GM21360 (cell line): ENCODE measurements around the gene MYCN.

Experiments used
- ATAC-seq: cut with Tn5 transposase; IDR thresholded peaks from one replicate; pipeline ENCODE4 v1.9.1; 2021; ENCODE audit warnings: mild to moderate bottlenecking, moderate library complexity; ENCODE audit not compliant: unreplicated experiment

Gene MYCN

DNA sequence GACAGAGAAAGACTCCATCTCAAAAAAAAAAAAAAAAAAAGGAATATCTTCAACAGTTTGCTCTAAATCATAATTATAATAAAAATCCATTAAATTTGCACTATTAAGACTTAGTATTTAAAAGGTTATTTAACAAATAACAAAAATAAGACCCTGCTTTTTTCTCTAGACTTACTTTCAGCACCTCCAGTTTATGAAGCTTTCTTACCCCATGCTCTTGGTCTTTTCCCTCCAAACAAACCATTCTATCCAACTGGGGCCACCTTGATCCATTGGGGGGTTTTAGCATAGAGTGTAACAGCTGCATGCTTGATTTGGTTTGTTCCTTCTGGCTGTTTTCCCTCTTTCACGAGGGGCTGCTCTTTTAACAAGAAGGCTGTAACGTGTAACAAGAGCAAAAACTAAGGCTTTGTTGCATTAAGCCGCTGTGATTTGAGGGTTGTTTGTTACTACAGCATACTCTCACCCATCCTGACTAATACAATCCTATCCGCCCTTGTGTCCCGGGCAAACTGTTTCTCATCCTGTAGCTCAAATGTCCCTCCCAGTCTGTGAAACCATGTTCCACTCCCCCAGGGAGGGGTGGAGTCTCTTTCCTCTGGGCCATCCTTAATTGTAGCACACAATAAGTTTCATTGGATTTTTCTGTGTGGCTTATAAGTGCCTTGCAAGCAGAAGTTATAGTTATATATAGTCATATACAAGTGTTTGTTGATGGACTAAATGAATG, 9.6 kb upstream of the MYCN start:
- ATAC-seq: no peak

DNA sequence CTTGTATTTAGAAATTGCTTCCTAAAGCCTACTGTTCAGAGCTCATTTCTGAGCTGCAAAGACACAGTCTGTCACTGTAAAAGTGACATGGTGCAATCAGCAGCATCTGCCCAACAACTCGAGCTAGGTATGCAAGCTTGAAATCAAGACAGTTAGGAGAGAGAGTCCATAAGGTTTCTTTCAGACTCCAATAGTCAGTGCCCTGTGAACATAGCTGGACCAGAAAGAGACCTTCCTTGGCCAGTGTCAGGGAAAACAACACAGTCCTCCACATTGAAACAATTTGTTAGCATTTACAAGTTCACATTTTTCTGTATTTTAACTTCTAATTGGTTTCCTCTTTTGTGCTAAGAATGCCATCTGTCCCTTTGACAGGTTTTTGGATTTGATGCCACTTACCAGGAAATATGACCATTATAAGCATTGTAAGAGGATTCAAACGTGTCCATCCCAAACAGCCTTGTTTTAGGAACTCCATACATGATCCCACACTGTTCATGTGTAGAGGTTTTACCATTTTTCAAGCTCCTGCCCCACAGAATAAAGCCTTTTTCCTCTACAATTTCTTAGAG, 8.9 kb upstream of the MYCN start:
- ATAC-seq: no peak

DNA sequence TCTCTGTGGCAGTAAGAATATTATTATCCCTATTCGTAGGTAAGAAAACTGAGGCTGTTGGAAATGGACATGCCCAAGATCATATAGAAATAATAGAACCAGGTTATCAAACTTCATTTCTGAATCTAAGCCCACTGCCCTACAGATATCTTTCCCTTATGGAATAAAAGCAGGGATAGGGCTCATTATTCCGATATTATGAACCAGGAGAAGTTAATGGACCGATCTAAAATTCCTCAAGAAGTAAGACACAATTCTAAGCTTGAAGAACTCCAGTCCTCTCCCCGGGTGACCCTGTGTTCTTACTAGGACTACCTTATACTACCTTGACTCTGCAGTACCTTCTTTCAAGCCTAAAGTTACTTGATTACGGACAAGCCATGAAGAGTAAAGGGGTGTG, 8.4 kb upstream of the MYCN start:
- ATAC-seq: no peak

DNA sequence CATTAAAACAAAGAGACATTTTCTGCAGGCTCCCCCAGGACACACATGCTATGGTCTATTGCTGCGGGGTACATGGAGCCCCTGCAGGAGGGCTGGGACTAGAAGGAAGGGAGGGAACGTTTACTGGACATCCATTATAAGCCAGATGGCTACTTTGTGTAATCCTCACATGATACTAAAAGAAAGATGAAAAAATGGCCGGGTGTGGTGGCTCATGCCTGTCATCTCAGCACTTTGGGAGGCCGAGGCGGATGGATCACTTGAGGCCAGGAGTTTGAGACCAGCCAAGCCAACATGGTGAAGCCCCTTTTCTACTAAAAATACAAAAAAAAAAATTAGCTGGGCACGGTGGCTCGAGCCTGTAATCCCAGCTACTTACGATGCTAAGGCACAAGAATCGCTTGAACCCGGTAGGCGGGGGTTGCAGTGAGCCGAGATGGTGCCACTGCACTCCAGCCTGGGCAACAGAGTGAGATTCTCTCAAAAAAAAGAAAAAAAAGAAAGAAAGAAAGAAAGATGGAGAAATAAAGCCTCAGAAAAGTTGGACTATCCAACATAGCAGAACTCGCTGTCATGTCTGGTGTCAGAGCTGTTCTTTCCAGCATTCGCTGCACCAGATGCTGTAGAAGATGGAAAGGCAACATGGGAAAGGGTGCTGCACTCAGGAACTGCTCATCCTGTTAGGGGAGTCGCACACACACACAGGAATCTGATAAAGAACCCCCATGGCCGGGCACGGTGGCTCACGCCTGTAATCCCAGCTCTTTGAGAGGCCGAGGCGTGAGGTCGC, 7.8 kb upstream of the MYCN start:
- ATAC-seq: no peak

DNA sequence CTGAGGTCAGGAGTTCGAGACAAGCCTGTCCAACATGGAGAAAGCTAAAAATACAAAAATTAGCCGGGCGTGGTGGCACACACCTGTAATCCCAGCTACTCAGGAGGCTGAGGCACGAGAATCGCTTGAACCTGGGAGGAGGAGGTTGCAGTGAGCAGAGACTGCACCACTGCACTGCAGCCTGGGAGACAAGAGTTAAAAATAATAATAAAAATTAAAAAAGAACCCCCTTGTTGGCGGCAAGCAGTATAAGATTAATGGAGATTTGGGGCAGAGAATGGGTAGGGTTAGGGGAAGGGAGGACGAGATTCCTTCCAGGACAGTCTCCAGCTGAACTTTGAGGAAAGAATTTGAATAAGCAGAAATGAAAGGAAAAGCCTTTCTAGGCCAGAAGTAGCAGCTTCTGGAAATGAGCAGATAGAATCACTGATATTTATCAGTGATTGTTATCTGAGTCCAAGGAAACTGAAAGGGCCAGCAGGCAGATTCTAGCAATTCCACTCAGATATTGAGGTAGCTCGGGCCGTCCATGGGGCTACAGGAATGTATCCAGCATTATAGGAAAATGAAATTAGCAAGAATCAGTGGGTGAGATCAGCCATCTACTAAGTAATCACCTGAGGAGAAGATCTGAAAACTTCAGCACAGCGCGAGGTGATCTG, 7.0 kb upstream of the MYCN start:
- no peak for ATAC-seq

DNA sequence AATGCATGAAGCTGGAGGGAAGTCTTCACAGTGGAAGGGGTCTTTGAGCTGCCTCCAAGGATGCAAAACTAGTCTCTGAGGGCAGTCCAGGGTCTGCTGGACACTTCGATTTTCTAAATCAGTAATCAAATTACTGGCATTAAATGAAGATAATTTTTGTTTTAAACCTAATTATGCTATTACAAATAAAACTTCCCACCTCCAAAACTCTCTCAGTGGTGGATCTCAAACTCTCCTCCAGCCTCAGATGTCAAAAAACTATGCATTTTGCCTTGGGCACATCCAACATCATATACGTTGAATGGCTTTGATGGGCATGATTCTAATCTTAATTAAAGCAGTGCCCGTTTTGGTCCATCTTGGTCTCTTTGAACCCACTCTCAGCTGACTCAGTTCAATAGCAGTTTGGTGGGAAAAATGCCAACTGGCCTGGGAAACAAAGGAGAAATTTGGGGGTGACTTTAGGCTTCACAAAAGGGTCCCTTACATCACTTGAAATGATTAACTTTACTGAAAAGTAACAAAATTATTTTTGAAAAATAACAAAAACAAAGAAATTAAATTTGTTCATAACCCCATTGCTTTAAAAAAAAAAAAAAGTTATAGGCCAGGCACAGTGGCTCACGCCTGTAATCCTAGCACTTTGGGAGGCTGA, 5.9 kb upstream of the MYCN start:
- no peak for ATAC-seq

DNA sequence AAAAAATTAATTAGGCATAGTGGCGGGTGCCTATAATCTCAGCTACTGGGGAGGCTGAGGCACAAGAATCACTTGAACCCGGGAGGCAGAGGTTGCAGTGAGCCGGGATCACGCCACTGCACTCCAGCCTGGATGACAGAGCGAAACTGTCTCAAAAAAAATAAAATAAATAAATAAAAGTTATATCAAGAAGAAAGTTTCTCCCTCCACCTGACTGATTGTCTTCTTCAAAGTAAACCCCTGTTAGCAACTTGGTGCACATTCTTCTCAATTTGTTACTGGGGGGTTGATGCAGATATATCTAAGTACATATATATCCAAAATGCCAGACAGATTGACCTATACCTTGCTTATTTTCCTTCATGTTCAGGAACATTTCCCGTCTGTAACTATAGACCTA, 5.2 kb upstream of the MYCN start:
- no peak for ATAC-seq

DNA sequence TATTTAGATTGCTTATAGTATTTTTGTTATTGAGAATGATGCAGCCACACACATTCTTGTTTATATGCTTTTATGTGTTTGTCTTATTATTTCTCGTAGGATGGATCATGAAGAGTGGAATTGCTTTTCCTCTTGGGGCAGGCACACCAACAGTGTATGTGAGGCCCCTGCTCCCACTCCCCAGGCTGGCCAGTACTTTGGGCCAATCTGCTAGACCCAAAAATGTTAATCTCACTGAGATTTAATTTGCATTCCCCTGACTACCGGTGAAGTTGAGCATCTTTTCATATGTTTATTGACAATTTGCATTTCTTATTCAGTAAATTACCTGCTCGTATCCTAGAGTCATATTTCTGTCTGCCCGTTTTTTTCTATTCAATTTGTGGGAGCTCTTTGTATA, 4.7 kb upstream of the MYCN start:
- no peak for ATAC-seq

DNA sequence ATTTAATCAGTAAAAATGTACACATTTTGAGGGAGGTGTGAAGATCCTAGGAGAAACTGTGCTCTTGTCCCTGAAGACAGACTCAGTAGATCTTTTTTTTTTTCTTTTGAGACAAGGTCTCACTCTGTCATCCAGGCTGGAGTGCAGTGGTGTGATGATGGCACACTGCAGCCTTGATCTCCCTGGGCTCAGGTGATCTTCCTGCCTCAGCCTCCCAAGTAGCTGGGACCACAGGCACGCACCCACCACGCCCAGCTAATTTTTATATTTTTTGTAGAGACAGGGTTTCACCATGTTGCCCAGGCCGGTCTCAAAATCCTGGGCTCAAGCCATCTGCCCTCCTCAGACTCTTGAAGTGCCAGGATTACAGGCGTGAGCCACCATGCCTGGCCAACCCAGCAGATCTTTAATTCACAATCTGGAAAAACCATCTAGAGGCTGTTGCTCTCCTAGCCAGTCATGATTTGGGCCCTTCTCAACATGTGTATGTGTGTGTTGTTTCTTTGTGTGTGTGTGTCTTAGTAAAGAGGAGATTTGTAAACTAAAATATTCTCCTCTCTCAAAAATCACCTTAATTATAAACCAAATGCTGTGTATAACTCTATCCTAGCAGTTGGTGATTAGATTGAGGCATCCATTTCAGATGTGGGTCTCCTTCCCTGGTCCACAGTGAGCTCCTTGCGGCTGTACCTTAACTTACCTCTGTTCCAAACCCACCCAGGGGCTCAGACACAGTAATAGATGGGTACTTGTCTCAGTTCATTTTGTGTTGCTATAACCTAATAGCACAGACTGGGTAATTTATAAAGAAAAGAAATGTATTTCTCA, 3.9 kb upstream of the MYCN start:
- ATAC-seq: no peak

DNA sequence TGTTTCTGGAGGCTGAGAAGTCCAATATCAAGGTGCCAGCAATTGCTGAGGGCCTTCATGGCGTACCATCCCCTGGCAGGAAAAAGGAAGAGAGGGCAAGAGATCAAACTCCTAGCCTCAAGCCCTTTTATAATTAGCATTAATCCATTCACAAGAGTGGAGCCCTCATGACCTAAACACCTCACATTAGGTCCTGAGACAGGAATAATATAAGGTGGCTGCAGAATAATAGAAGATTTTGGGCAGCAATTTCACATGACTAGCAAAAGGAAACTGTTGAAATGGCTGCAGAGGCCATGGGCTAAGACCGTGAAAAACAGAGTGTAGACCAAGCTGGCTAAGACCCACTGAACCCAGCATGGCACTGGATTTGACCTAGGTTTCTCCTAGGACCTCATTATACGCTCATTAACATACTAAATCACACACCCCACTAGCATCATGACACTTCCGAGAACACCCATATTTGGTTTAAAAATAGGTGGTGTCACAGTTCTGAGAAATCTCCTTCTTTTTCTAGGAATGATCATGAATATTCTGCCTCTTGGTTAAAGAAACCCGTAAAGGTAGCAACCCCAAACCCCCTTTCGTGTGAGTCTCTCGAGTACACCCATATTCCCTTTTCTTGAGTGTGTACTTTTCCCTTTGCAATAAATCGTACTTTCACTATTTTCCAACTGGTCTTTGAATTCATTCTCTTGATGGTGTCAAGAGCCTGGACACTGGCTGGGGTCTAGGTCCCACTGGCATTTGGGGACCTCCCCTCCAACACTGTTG, 3.1 kb upstream of the MYCN start:
- no peak for ATAC-seq

DNA sequence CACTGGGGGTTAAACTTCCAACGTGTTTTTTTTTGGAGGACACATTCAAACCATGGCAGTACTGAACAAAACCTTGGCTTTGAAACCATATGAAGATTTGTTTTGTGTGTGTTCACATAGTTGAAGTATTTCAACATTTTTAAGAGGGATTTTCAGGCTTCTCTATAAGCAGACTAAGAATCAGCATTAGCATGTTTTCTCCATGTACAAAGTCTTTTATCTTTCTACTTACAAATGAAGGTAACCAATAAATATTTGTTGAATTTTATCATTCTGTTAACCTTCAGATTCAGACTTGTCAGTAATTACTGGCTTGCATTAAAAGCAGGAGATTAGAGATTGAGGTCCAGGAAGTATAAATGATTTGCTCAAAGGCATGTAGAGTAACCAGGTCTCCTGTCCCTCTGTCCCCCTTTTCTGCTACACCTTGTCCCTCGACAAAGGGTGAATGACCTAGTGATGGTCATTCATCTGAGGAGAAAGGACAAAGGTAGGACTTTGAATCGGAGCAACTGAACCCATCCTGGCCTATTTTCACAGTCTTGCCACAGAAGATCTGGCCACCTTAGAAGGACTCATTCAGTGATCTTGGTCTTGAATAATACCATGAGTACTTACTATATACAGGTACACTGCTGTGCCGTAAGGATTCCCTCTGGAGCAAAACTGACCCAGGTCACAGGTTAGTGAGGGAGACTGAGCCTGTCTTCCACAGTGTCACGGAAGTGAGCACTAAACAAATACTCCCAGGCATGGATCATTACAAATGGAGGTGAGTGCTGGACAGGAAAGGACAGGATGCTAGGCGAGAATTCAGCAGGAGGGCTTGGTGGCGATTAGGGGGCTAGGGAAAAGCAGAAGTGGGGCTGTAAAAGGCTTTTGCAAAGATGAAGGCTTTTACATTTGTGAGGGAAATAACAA, 2.2 kb upstream of the MYCN start:
- ATAC-seq: no peak

DNA sequence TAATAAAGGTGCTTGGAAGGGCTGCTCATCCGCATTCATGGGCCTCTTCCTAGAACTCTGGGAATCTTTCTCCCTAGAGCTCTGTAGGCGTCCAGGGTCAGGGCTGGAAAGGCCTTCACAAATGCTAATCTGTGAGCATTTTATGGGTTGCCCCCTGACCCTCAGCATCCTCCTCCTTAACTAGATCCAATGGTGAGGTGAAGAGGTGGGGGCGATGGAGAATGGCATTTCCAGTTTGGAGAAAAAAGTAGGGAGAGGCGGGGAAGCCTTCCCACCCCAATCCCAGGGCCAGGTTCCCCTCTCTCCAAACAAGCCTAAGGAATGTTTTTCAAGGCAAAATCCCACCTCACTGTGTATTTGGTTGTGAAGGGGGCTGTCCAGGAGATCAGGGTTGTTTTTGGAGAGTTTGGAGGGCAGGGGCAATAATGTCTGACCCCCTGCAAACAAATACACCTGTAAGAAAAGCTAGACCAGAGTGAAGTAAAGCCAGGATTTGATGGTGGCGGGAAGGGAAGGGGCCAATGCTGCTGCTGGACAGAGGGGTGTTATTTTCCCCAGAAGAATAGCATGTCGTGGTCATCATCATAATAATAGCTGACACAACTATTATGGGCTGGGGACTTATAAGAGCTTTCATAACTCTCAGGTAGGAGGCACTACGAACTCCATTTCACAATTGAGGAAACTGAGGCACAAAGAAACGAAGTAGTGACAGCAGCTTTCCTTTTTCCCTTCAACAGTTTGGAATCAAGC, 1.4 kb upstream of the MYCN start:
- ATAC-seq: no peak

DNA sequence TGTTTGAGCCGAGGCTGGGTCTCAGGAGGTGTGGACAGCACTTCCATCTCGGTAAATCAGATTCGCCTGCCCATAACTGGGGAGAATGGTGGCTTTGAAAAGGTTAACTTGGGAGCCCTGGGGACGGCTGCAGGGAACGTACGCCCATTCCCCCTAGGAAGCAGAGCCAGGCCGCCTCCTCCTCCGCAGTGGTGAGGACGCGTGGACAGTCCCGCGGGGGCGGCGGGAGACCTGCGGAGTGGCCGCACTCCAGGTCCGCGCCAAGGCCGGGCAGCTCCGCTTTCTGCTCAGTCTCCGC, 845 bp upstream of the MYCN start:
- ATAC-seq: no peak

DNA sequence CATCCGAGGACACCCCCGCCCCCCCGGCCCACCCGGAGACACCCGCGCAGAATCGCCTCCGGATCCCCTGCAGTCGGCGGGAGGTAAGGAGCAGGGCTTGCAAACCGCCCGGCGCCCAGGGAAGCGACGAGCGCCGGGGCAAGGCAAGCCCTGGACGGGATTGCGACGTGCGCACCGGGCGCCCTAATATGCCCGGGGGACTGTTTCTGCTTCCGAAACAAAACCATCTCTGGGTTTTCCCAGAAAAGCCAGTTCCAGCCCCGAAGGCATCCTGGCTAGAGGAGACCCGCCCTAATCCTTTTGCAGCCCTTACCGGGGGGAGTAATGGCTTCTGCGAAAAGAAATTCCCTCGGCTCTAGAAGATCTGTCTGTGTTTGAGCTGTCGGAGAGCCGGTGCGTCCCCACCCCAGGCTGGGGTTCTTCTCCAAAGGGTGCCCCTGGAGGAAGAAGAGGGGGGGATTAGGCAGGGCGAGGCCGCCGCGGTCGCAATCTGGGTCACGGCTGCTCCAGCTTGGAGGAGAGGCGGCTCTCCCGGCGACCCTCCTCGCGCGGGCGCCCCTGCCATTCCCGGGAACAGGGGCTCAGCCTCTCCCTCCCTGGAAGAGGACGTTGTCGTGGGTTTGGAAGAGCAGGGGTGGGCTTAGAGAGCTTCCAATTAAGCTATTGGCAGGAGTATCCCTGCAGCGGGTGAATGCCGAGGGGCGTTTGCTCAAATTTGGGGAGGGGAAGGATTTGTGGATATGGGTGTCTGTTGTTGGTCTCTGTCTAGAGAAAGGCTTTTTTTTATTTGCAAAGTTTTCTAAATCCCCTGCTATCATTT, 521 bp downstream of the MYCN start:
- ATAC-seq: no peak

DNA sequence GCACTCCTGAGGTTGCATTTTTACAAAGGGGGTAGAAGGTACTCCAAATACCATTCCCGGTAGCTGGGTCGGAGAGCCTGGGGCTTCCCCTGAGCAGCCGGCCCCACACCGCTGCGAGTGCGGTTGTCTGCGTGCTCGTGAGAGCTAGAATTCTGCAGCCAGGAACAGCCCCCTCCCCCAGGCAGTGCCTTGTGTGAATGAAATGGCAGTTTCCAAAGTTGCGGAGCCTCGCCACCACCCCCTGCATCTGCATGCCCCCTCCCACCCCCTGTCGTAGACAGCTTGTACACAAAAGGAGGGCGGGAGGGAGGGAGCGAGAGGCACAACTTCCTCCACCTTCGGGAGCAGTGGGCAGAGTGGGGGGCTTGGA, 1.1 kb downstream of the MYCN start:
- no peak for ATAC-seq

DNA sequence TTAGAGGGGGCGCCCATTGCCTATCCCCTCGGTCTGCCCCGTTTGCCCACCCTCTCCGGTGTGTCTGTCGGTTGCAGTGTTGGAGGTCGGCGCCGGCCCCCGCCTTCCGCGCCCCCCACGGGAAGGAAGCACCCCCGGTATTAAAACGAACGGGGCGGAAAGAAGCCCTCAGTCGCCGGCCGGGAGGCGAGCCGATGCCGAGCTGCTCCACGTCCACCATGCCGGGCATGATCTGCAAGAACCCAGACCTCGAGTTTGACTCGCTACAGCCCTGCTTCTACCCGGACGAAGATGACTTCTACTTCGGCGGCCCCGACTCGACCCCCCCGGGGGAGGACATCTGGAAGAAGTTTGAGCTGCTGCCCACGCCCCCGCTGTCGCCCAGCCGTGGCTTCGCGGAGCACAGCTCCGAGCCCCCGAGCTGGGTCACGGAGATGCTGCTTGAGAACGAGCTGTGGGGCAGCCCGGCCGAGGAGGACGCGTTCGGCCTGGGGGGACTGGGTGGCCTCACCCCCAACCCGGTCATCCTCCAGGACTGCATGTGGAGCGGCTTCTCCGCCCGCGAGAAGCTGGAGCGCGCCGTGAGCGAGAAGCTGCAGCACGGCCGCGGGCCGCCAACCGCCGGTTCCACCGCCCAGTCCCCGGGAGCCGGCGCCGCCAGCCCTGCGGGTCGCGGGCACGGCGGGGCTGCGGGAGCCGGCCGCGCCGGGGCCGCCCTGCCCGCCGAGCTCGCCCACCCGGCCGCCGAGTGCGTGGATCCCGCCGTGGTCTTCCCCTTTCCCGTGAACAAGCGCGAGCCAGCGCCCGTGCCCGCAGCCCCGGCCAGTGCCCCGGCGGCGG, 1.7 kb downstream of the MYCN start:
- ATAC-seq: no peak
